T-helper 22 cell (primary cell): ENCODE data around the gene ZNRF4.
"Not testable (repeated sequence)": the region's sequence is repeated elsewhere in the genome, so short reads cannot be mapped to it uniquely, and the experiment has no call there.

Source experiments
- DNase-seq: peaks from one replicate; pipeline ENCODE4 v3.0.0-alpha.2; 2020; ENCODE audit warnings: low read depth

Gene ZNRF4, protein sequence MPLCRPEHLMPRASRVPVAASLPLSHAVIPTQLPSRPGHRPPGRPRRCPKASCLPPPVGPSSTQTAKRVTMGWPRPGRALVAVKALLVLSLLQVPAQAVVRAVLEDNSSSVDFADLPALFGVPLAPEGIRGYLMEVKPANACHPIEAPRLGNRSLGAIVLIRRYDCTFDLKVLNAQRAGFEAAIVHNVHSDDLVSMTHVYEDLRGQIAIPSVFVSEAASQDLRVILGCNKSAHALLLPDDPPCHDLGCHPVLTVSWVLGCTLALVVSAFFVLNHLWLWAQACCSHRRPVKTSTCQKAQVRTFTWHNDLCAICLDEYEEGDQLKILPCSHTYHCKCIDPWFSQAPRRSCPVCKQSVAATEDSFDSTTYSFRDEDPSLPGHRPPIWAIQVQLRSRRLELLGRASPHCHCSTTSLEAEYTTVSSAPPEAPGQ

DNA sequence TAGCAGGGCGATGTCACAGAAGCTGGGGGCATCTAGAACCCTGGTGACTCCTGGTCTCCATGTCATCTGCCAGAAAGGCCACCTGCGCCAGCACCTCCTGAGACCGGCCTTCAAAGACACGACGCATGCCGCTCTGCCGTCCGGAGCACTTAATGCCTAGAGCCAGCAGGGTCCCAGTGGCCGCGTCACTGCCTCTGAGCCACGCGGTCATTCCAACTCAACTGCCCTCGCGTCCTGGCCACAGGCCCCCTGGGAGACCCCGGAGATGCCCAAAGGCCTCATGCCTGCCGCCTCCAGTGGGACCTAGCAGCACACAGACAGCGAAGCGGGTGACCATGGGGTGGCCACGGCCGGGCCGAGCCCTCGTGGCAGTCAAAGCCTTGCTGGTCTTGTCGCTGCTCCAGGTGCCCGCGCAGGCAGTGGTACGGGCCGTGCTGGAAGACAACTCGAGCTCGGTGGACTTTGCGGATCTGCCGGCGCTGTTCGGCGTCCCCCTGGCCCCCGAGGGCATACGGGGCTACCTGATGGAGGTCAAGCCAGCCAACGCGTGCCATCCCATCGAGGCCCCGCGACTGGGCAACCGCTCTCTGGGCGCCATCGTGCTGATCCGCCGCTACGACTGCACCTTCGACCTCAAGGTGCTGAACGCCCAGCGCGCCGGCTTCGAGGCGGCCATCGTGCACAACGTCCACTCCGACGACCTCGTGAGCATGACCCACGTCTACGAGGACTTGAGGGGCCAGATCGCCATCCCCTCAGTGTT lies at the start of gene ZNRF4:
ZNRF4 (plus strand) TSS at position 51 of the 763 bp plus-strand sequence; CDS start at position 126, 75 bp downstream.
- no peak for DNase-seq

DNA sequence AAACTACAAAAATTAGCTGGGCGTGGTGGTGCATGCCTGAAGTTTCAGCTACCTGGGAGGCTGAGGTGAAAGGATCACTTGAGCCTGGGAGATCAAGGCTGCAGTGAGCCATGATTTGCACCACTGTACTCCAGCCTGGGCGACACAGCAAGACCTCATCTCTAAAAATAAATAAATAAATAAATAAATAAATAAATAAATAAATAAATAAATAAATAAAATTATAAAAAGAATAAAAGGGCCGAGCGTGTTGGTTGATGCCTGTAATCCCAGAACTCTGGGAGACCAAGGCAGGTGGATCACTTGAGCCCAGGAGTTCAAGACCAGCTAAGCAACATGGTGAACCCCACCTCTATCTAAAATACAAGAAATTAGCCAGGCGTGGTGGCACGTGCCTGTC lies 49.0 kb upstream of the ZNRF4 start:
- DNase-seq = not testable (repeated sequence)

DNA sequence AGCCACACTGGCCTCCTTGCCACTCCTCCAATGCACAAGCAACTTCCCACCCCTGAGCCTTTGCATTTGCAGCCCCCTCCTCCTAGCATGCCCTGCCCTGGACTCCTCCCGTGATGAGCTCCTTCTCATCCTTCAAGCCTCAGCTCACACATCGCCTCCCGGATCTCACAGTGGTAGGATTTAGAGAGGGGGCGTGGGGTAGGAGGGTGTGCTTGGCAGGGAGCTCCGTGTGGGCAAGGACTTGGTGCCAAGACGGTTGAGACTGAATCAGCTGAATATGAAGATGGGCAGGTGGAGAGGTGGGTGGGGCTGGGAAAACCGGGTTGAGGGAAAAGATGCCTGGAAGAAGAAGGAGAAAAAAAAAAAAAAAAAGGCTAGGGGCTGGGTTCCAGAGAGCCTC lies 48.4 kb upstream of the ZNRF4 start:
- no peak for DNase-seq

DNA sequence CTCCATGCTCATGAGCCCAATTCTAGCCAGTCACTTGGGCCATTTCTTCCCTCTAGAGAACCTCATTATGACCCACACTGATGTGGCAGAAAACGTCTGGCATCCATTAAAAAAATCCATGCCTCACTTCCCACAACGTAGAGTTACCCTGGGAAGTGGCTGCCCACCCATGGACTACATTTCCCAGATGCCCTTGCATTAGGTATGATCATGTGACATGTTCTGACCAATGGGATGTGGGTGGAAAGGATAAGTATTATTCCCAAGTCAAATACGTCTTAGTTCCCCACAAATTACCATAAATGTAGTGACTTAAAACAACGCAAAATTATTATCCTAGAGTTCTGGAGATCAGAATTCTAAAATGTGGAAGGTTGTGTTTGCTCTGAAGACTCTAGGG lies 47.9 kb upstream of the ZNRF4 start:
- no peak for DNase-seq

DNA sequence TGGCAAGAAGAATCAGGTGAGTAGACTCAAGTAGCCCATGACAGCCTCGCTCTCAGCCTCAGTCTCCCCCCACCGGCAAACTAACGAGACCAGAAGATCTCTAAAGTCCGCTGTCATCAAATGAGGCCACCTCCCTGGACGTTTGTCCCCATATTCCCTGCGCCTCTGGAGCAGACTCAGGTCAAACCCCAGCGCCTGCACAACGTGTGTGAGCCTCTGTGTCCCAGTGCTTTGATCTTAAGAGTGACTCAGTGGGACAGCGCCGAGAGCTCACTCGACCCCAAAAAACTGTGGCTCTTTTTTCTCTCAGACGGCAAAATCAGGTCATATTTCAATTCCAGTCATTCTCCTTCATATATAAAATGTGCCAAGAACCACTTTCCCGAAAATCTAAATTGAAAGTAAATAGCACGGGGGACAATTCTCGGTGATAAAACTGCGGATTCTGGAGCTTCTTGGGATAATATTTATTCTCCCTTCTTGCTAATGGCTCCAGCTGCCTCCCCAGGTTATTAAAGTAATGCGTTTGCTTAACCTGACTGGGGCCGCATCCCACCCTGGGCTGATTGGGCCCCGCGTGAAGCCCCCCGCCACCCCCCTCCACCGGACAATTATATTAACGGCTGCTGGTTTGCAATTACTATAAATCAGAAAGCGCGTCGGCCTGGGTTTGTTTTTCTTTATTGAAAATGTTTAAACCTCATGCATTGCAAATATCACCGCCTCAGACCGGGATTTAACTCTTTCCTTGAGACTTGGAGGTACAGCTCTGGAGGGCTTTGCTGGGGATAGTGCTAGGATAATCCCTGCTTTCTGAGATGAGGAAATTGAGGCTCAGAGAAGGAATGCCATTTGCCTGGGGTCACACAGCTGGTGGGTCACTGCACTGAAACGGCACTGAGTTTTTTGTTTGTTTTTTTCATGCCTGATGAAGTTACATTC lies 37.5 kb upstream of the ZNRF4 start:
- DNase-seq = no peak

DNA sequence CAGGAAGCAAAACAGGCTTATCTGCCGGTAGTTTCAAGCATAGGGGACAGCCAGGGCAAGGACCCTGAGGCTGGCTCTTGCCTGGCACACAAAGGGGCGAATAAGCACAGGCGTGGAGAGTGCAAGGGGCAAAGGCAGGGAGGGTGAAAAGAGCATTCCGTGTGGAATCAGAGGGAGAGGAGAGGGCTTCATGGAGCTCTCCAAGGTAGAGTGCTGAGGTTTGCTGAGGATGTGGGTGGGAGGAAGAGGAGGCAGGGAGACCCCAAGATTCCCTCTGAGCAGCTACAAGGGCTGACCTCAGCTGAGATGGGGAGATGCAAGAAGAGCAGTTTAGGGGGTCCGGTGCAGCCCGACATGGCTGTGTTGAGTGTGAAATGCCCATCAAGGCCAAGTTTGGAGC lies 36.5 kb upstream of the ZNRF4 start:
- no peak for DNase-seq

DNA sequence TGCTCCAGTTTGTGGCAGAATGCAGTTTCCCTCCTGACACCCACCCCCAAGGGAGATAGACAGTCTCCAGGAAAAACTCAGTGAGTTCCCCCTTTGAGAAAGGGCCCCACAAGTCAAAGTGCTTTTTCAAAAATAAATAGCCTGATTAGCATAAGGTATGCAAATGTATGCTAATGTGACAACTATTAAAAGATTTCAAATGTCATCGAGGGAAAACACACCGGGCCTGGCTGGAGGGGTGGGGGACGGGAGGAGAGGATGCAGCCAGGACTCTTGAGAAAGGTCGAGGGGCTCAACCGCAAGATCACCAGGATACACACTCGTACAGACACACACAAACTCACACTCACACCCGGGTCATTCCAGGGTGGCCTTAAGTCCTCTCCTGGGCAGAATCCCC lies 34.3 kb upstream of the ZNRF4 start:
- no peak for DNase-seq

DNA sequence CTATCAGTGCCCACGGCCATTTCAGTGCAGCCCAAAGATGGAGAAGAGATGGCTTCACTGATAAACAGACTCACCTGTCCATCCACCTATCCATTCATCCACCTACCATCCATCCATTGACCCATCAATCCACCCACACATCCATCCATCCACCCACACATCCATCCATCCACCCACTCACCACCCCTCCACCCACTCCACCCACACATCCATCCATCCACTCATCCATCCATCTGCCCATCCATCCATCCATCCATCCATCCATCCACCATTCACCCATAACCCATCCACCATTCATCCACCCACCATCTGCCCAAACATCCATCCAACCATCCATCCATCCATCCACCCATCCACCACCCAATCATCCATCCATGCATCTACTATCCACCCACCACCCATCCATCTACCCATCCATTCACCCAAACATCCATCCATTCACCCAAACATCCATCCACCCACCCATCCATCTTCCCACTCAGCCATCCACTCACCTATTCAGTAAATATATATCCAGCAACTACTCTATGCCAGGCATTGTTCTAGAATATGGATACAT lies 31.6 kb upstream of the ZNRF4 start:
- DNase-seq = no peak

DNA sequence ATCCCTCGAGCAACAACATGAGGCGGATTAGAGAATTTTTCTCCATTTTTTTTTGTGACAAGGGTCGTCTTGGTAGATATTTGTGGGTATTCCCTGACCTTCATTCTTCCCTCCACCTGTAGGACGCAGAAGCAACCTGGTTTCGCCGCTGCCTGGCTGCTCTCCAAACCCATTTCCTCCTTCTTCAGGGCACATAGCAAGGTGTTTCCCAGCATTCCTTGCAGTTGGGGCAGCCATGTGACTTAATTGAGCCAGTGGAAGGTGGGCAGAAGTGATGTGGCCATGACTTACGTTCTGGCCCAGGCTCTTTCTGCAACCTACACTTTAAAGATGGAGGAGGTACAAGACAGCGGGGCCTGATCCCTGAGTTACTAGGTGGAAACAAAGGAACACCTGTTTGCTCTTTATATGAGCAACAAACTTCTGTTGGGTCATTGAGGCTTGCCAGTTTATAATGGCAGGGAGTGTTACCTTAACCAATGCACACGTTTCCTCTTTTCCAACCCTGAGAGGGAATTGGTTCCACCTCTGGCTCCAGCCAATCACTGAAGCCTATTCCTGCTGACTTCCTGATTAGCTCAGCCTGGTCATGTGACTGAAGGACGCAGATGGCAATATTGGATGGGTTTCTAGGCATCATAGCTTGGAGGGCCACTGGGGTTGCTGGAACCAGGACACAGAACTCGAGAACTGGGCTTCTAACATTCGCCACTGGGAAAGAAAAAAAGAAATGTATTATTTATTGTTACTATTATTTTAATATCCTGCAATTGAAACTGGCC lies 30.8 kb upstream of the ZNRF4 start:
- no peak for DNase-seq

DNA sequence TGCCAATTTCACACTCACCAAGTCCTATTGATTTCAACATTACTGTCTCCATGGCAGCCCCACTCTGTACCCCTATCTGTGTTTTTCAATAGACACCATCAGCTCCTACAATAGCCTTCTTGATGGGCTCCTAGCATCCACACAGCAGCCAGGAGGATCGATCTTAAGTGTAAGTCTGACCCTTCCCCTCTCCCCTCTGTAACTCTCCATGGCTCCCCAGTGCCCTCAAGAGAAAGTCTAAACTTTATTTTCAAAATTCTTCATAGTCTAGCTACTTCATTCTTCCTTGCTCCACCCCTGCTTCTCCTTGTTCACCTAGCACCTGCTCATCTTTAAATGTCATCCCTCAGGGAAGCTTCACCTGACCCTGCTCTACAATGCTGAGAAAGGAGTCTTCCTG lies 30.0 kb upstream of the ZNRF4 start:
- DNase-seq = no peak

DNA sequence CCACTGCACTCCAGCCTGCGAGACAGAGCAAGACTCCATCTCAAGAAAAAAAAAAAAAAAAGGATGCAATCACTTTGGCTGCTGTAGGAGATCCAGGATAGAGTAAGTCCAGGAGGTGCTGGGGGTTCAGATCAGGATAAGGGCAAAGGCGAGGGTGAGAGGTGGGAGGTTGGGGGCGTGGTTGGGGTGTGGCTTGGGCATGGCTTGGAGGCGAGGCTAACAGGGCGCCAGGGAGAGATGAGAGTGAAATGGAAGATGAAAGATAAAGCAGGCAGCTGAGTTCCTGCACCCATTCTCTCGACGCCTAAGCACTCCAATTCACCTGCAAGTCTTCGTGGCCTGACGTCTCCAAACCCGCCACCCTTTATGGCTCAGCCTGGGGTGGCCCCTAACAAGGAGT lies 25.0 kb upstream of the ZNRF4 start:
- no peak for DNase-seq

DNA sequence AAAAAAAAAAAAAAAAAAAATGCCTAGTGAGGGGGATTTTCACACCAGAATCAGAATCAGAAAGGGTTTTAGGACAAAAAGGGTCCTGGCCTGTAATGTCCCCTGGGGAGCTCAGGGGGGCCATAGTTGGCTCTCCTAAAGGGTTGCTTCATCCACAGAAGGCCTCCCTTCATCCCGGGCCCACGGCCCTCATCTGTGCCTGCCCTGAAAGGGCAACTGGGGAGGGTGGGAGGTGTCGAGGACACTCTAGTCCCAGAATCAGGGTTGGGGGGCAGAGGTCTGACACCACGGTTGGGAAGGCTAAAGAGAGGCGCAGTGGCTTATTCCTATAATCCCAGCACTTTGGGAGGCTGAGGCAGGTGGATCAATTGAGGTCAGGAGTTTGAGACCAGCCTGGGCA lies 22.5 kb upstream of the ZNRF4 start:
- DNase-seq = no peak

DNA sequence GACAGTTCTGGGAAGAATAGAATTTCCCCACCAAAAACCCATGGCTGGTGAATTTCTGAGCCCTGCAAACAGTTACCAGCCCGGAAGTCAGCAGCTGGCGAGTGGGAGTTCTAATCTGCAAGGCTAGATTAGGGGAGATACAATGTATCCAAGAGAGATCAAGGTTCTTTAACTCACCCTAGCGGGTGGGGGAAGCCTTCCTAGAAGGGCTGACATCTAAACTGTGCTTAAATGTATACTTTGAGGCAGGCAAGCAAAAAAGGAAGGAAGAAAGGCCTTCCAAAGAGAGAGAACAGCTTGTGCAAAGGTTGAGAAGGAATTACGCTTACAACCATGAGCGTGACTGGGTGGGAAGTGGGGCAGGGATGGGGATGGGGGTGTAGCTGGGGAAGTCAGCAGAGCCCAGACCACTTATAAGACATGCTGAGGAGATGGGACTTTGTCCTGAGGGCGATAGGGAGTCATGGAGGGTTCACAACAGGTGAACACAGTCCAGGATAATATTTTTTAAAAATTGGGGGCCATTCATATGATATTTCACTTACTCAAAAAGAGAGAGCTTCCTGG lies 20.8 kb upstream of the ZNRF4 start:
- no peak for DNase-seq

DNA sequence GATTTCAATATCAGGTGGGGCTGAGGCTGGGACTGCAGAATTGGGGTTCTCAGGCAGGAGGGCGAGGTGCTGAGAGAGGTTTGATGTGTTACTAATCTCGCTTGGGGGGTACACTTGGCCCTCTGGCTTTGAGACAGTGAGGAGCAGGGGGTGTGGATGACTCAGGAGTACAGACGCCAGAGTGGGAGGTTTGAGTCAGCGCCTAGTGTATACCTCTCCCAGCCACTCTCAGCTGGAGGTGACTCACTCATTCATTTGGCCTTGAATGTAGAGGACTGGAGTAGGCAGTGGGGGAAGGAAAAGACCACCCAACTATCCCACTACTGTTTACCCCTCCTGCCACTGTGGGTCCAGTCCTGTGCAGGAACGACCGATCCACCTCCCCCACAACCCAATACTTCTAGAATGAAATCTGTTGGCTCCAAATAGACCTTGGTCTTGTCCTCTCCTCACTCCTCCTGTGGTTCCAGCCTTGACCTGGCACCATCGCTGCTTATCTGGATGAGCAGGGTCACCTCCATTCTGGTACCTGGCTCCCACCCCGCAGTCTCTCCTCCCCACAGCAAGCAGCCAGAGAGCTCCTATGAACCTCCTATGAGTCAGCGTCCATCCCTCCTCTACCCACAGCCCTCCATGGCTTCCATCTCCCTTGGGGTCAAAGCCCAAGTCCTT lies 20.1 kb upstream of the ZNRF4 start:
- DNase-seq = no peak

DNA sequence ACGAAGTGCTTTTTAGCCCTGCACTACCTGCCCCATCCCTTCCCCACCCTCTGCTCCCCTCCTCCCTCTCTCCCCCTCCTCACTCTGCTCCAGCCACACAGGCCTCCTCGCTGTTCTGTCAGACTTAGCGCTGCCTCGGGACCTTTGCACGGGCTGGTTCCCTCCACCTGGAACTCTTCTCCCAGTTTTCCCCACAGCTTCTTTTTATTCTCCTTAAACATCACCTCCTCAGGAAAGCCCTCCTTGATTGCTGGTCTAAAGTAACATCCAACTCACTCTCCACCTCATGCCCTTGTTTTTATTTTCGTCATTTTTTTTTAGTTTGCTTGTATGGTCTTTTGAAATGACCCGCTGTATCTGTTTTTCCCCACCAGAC lies 19.6 kb upstream of the ZNRF4 start:
- no peak for DNase-seq

DNA sequence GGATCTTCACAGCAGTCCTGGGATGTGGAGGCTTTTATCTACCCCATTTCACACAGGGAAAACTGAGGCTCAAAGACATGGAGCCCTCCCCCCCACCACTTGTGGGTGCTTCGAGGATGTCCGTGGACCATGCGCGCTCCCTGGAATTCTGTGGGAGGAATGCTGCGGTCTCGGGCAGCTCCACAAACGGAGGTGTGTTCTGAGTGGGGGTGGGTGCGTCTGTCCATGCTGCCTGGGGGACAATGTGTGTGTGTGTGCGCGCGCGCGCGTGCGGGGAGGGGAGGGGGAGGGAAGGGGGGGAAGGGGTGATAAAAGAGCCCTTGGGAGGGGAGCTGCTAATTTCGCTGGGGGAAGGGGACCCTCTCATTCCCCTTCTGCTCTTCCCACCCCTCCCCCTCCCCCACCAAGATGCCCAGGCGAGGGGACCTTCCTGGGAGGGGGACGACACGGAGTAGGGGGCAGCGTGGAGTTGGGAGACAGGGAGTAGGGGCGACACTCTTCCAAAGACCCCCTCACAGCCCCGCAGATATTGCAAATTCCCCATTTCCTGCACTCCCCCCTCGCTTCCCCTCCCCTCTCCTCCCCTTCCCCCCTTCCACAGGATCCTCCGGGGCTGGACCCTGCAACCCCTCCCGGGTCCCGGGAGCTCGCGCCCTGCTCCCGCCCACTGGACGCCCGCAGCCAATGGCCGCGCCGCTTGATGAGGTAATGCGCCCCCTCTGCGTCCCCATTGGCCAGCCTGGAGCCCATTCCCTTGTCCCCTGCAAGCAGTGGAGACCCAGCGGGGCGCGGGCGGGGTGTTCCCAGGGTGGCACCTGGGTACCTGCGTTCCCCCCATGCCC lies 18.9 kb upstream of the ZNRF4 start:
- DNase-seq = no peak

DNA sequence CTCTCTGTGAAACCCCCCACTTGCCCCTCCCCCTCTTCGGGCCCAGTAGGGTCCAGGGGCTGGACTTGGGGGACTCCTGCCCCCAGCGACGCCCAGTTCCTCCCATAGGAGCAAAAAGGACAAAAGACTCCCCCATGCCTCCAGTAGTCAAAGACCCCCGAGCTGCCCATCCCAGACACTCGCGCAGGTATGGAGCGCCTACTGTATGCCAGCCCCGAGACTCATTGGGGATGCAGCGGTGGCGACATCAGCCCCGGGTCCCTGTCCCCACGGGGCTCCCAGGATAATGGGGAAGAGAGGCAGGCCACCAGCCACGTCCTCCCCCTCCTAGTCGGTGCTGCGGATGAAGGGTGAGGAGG lies 18.3 kb upstream of the ZNRF4 start:
- DNase-seq = no peak

DNA sequence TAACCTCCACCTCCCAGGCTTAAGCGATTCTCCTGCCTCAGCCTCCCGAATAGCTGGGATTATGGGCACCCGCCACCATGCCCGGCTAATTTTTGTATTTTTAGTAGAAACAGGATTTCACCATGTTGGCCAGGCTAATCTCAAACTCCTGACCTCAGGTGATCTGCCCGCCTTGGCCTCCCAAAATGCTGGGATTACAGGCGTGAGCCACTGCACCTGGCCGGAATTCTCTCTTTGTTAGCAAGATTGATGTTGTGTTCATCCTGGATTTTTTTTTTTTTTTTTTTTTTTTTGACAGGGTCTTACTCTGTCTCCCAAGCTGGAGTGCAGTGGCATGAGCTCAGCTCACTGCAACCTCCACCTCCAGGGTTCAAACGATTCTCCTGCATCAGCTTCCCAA lies 16.5 kb upstream of the ZNRF4 start:
- not testable (repeated sequence) for DNase-seq

DNA sequence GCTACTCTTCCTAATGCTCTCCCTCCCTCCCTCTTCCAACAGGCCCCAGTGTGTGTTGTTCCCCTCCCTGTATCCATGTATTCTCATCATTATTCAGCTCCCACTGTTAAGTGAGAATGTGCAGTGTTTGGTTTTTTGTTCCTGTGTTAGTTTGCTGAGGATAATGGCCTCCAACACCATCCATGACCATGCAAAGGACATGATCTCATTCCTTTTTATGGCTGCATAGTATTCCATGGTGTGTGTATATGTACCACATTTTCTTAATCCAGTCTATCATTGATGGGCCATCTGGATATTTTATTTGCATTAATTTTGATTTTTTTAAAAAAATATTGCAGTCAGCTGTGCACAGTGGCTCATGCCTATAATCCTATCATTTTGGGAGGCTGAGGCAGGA lies 15.8 kb upstream of the ZNRF4 start:
- DNase-seq = no peak

DNA sequence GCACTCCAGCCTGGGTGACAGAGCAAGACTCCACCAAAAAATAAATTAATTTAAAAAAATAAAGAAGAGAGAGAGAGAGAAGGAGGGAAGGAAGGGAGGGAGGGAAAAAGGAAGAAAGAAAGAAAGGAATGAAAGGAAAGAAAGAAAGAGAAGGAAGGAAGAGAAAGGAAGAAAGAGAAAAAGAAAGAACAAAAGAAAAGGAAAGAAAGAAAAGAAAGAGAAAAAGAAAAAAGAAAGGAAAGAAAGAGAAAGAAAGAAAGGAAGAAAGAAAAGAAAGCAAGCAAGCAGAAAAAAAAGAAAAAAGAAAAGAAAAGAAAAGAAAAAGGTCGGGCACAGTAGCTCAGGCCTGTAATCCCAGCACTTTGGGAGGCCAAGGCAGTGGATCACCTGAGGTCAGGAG lies 14.9 kb upstream of the ZNRF4 start:
- DNase-seq = no peak
